Measurements from ENCODE around the gene OR13J1.

DNA sequence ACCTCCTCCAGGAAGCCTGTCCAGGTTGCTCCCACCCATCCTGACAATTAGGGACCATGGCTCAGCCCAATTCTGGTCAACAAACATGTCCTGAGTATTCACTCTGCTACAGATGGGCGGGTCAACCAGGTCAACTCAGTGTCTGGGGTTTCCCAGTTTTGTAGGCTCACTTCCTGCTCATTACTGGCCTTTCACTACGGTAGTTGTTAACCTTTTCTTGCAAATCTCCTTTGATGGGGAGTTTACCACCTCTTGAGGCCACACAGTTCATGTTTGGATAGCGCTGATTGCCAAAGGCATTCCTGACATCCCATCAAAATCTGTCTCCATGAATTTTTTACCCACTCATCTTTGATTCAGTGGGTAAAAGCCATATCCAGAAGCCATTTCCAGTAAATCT lies 27.4 kb downstream of the OR13J1 start:
- TF ChIP-seq EZH2 (IDR thresholded peaks at IDR 0.05; ENCODE audit: low read depth, unreplicated experiment) (no peak), JUNB (IDR thresholded peaks at IDR 0.05; ENCODE audit: unreplicated experiment) (no peak), ZNF114 (CRISPR knock-in tag; IDR thresholded peaks at IDR 0.05) (no peak), POLR2AphosphoS5 (IDR thresholded peaks at IDR 0.05; ENCODE audit: low read depth) (no peak), NANOG (IDR thresholded peaks at IDR 0.05; ENCODE audit: borderline replicate concordance) (no peak), EZH2phosphoT487 (IDR thresholded peaks at IDR 0.05; ENCODE audit: unreplicated experiment) (no peak), CREB1 (CRISPR knock-in tag; IDR thresholded peaks at IDR 0.05; ENCODE audit: low read depth) (no peak), STAT1 (IDR thresholded peaks at IDR 0.05; ENCODE audit: unreplicated experiment) (no peak)
- TF ChIP-seq, protein P1, sequence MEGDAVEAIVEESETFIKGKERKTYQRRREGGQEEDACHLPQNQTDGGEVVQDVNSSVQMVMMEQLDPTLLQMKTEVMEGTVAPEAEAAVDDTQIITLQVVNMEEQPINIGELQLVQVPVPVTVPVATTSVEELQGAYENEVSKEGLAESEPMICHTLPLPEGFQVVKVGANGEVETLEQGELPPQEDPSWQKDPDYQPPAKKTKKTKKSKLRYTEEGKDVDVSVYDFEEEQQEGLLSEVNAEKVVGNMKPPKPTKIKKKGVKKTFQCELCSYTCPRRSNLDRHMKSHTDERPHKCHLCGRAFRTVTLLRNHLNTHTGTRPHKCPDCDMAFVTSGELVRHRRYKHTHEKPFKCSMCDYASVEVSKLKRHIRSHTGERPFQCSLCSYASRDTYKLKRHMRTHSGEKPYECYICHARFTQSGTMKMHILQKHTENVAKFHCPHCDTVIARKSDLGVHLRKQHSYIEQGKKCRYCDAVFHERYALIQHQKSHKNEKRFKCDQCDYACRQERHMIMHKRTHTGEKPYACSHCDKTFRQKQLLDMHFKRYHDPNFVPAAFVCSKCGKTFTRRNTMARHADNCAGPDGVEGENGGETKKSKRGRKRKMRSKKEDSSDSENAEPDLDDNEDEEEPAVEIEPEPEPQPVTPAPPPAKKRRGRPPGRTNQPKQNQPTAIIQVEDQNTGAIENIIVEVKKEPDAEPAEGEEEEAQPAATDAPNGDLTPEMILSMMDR (conservative IDR thresholded peaks at IDR 0.05; ENCODE audit: low read depth in 2 of 2), result no peak
- TF ChIP-seq, protein P2, sequence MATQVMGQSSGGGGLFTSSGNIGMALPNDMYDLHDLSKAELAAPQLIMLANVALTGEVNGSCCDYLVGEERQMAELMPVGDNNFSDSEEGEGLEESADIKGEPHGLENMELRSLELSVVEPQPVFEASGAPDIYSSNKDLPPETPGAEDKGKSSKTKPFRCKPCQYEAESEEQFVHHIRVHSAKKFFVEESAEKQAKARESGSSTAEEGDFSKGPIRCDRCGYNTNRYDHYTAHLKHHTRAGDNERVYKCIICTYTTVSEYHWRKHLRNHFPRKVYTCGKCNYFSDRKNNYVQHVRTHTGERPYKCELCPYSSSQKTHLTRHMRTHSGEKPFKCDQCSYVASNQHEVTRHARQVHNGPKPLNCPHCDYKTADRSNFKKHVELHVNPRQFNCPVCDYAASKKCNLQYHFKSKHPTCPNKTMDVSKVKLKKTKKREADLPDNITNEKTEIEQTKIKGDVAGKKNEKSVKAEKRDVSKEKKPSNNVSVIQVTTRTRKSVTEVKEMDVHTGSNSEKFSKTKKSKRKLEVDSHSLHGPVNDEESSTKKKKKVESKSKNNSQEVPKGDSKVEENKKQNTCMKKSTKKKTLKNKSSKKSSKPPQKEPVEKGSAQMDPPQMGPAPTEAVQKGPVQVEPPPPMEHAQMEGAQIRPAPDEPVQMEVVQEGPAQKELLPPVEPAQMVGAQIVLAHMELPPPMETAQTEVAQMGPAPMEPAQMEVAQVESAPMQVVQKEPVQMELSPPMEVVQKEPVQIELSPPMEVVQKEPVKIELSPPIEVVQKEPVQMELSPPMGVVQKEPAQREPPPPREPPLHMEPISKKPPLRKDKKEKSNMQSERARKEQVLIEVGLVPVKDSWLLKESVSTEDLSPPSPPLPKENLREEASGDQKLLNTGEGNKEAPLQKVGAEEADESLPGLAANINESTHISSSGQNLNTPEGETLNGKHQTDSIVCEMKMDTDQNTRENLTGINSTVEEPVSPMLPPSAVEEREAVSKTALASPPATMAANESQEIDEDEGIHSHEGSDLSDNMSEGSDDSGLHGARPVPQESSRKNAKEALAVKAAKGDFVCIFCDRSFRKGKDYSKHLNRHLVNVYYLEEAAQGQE (IDR thresholded peaks at IDR 0.05; ENCODE audit: unreplicated experiment), result no peak
- TF ChIP-seq, protein P3, sequence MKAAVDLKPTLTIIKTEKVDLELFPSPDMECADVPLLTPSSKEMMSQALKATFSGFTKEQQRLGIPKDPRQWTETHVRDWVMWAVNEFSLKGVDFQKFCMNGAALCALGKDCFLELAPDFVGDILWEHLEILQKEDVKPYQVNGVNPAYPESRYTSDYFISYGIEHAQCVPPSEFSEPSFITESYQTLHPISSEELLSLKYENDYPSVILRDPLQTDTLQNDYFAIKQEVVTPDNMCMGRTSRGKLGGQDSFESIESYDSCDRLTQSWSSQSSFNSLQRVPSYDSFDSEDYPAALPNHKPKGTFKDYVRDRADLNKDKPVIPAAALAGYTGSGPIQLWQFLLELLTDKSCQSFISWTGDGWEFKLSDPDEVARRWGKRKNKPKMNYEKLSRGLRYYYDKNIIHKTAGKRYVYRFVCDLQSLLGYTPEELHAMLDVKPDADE (IDR thresholded peaks at IDR 0.05), result no peak

All from GM23338 (cell line).